ENCODE results near the gene VPS11.
A peak's percentile ranks its signal among the peaks of the same experiment; 100 is the strongest.

VPS11 gene

DNA sequence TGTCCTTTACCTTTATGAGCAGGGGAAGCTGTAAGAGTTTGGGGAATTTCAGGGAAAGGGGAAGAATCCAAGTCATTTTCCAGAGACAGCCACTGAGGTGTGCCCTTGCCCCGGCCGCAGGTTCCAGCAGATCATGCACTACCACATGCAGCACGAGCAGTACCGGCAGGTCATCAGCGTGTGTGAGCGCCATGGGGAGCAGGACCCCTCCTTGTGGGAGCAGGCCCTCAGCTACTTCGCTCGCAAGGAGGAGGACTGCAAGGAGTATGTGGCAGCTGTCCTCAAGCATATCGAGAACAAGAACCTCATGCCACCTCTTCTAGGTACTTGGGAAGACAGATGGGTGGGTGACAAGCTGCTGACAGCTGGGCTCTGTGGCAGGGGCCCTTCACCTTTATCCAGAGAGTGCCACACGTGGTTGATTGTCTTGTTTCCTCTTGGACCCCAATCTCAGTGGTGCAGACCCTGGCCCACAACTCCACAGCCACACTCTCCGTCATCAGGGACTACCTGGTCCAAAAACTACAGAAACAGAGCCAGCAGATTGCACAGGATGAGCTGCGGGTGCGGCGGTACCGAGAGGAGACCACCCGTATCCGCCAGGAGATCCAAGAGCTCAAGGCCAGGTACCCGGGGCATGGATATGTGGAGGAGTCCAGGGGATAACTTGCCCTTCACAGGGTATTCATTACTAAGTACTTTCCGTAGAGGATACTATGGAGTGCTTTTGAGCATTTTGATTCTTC, 11.2 kb downstream of the VPS11 start:
- DNase-seq (ENCODE audit: low read depth in 2 of 2, low spot score in 1 of 2): no peak

DNA sequence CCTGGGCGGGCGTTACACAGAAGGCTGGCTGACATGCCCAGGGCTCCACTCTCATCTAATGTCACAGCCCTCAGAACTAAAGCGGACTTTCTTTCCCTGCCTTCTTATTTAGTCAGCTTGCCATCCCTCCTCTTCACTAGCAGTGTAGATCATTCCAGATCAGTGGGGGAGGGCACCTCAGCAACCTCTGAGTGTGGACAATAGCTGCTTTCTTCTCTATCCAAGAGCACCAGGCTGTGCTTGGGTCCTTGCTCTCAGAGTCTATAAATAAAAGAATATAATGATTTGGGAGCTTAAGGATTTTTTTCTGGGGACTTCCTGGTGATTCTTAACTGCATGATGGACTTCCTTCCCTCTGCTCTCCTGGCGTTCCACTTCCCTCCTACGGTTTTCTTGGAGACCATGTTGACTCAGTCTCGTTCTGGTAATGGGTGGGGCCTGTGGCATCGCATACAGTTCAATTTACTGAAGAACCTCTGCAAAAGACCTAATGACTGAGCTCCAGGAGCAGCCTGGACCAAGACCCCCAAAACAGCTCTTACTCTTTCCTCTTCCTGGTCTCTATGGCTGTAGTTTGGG, 14.2 kb downstream of the VPS11 start:
- DNase-seq (ENCODE audit: low read depth in 2 of 2, low spot score in 1 of 2): no peak

DNA sequence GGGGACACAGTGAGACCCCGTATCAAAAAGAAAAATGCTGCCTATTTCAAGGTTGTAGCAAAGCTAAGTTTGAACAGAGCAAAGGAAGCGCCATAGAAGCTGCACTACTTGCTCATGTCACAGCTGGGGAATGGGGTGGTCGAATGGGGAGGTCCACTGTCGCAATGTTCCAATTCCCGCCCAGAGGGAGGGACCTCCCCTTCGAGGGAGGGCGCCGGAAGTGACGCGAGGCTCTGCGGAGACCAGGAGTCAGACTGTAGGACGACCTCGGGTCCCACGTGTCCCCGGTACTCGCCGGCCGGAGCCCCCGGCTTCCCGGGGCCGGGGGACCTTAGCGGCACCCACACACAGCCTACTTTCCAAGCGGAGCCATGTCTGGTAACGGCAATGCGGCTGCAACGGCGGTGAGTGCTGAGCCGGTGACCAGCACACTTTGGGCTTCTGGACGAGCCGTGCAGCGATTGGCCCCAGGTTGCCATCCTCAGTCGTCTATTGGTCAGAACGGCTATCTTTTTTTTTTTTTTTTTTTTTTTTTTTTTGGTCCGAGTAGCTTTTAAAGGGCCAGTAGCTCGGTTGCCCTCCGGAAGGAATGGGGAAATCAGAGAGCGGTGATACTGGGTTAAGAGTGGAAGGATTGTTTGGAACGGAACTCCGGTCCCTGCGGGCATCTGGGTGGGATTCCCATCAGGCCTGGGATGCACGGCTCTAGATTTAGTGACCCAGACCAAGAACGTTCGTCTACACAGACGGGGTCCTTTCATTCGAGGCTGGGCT, 17.2 kb downstream of the VPS11 start, which contains the start of gene HMBS:
Gene HMBS, plus strand, starts transcription at position 219 of the 774 bp plus-strand sequence. Its CDS starts 153 bp downstream, at position 372.
- DNase-seq (ENCODE audit: low read depth in 2 of 2, low spot score in 1 of 2): peak; percentile 82 to 85

DNA sequence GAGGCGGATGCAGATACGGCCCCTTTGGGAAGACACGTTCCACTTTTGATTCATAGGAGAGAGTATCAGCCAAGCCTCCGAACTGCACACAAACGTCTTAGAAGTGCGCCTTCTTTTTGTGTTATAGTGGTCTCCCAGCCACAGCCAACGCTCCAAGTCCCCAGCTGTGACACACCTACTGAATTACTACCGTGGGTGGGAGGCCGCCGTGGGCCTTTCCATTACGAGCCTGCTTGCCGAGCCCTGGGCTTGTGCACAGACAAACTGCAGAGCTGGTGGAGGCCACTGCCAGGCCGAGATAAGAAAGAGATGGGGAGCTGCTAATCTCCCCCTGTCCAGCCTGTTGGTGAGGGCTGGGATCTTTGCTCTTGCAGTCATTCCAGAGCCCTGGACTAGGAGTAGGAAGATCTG, 17.8 kb downstream of the VPS11 start:
- DNase-seq (ENCODE audit: low read depth in 2 of 2, low spot score in 1 of 2): peak in 1 of 2 donors; percentile 36

DNA sequence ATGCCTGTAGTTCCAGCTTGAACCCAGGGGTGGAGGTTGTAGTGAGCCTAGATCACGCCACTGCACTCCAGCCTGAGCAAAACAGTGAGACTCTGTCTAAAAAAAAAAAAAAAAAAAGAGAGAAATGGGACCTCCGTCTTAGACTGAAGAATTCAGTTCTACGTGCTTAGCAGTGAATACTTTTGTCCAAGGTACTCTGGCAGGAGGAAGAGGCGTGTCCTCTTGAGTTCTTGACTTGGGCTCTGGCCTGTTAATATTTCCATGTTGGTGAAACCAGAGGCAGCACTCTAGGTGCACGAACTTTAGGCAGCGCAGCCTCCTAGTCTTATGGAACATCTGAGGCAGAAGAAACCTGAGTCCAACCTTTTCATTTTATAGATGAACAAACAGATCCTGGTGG, 19.5 kb downstream of the VPS11 start:
- DNase-seq (ENCODE audit: low read depth in 2 of 2, low spot score in 1 of 2): no peak

DNA sequence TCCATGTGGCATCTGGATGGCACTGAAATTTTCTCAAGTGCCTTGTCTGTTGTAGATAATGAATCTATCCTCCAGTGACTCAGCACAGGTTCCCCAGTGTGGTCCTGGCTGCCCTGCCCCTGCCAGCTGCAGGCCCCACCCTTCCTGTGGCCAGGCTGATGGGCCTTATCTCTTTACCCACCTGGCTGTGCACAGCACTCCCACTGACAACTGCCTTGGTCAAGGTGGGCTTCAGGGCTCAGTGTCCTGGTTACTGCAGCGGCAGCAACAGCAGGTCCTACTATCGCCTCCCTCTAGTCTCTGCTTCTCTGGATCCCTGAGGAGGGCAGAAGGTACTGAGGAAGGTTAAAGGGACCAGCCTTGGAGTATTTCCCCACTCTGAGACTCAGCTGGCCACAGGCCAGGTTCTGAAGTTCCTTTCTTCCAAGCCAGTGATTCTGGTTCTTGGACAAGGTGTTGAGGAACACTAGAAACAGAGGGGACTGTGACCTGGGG, 20.2 kb downstream of the VPS11 start:
- DNase-seq (ENCODE audit: low read depth in 2 of 2, low spot score in 1 of 2): no peak

DNA sequence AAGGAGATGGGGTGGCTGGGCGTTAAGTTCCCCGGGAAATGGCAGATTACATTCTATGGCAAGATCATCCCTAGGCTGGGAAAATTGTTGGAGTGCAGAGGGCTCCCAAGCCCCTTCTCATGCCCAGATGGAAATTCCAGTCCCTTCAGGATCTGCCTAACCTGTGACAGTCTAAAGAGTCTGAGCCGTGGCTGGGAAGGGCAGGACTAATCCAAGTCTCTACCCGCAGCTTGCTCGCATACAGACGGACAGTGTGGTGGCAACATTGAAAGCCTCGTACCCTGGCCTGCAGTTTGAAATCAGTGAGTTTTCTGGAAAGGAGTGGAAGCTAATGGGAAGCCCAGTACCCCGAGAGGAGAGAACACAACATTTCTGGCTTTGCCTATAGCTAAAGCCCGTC, 20.8 kb downstream of the VPS11 start:
- DNase-seq (ENCODE audit: low read depth in 2 of 2, low spot score in 1 of 2): no peak

DNA sequence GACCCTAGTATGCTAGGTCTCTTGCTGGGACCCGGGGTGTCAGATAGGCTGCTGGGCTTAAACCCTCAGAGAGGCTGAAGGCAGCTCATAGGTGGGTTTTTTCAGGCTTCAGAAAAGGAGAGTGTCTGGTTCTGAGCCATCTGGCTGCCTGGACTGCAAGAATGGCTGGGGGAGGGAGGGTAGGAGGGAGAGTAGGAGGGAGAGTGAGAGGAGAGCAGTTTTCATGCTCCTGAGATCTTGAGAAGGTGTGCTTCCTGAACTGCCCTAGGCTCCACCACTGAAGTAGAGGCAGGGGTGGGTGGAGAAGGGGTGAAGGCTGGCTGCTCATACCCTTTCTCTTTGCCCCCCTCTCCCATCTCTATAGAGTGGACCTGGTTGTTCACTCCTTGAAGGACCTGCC, 21.7 kb downstream of the VPS11 start:
- DNase-seq (ENCODE audit: low read depth in 2 of 2, low spot score in 1 of 2): no peak

DNA sequence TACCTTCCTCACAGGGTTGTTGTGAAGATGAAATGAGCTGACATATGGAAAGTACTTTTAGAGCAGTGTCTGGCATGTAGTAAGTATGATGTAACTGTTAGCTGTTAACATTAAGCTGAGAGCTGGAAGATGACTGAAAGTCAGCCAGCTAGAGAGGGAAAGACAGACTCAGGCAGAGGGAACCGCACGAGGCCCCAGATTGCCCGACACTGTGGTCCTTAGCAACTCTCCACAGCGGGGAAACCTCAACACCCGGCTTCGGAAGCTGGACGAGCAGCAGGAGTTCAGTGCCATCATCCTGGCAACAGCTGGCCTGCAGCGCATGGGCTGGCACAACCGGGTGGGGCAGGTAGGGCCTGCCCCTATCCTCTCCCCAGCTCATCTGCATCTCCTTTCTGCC, 23.6 kb downstream of the VPS11 start:
- no peak for DNase-seq (ENCODE audit: low read depth in 2 of 2, low spot score in 1 of 2)

DNA sequence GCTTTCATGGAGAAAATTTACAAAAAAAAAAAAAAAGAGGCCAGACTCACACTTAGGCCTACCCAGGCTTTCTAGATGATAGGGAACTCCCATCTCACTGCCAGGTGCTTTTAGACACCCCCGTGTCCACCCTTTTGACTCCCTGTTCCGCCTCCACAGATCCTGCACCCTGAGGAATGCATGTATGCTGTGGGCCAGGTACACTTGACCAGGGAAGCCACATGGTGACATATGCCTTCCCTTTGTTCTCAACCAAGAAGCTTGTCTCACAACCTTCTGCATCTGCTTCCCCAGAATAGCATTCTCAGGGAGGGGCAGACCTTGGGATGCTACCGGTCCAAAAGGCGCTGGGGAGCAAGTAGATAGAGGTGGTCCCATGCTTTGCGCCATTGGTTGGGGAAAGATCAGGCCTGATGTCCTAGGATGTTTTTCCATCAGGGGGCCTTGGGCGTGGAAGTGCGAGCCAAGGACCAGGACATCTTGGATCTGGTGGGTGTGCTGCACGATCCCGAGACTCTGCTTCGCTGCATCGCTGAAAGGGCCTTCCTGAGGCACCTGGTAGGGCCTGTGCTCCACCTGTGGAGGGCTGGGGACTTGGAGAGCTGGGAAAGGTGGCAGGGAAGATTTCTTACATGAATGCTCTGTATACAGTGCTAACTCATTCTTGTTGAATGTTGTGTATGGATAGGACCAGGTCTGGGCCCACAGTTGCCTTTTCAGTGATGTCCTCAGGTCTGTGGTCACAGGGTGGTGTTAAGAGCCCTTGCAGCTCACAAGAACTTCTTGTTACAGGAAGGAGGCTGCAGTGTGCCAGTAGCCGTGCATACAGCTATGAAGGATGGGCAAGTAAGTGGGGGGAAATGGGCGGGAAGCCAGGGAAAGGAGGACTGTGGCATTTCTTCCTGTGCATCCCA, 24.6 kb downstream of the VPS11 start:
- DNase-seq (ENCODE audit: low read depth in 2 of 2, low spot score in 1 of 2): no peak

DNA sequence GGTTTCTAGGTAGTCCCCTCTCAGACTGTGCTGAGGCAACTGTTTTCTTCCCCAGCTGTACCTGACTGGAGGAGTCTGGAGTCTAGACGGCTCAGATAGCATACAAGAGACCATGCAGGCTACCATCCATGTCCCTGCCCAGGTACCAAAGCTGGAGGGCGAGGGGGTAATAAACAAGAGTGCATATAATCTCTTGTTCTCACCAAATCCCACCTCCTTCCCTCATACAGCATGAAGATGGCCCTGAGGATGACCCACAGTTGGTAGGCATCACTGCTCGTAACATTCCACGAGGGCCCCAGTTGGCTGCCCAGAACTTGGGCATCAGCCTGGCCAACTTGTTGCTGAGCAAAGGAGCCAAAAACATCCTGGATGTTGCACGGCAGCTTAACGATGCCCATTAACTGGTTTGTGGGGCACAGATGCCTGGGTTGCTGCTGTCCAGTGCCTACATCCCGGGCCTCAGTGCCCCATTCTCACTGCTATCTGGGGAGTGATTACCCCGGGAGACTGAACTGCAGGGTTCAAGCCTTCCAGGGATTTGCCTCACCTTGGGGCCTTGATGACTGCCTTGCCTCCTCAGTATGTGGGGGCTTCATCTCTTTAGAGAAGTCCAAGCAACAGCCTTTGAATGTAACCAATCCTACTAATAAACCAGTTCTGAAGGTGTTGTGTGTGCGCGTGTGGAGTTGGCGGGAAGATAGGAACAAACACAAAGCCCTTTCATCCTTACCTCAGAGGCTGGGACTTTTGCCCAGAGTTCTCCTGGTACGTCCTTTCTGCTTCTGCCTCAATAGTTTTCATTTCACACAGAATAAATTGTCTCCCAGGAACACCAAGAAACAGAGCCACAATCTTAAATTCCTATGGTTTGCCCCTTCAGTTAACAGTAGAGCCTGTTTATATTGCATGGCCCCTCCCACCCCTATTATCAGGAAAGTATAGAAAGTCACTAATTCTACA, 25.5 kb downstream of the VPS11 start:
- DNase-seq (ENCODE audit: low read depth in 2 of 2, low spot score in 1 of 2): no peak

DNA sequence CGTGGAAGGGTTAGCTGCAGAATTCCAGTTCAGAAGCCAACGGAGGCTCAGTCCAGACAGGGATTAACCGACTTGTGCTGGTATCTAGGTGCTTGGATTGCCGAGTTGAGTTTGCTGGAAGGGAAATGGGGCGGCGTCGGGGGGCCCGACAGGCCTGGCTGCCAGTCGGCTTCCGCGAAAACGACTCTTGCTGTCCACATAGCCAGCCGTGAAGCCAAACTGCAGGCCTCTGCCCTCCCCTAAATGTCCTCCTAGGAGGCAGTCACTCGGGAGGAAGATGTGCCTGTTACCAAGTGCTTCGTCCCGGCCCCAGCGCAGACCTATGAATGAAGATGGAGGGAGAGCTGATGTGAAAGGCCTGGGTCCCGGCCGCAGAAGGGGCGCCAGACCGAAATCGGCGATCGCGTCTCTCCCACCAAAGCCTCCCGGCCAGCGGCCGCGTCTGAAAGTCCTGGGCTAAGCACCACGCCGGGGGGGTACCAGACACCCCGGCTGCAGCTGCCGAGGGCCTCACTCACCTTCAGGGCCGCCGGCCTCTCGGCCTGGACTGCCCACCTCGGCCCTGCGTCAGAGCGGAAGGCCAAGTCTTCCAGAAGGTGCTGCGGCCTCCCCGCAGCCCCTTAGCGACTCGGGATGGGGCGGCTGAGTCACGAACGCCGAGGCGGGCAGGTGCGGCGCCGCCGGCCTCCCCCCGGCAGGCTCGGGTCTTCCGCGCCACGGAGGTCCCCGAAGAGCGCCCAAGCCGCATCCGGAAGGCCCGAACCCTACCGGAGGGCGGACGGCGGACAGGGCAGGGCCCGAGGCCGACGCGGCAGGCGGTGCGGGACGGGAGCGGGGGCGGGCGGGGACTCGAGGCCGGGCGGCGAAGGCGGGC, 26.6 kb downstream of the VPS11 start:
- peak in 1 of 2 donors; percentile 34 for DNase-seq (ENCODE audit: low read depth in 2 of 2, low spot score in 1 of 2)

DNA sequence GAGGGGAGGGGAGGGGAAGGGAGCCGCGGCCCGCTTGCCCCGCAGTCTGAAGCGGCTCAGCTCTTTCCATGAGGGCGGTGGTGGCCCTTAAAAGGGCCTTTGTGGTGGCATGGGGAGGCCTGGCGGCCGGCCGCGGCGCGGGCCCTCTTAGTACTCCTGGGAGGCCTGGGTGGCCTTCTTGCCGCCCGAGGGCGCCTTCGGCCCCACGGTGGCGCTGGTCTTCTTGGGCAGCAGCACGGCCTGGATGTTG, 27.1 kb downstream of the VPS11 start:
- DNase-seq (ENCODE audit: low read depth in 2 of 2, low spot score in 1 of 2): no peak

DNA sequence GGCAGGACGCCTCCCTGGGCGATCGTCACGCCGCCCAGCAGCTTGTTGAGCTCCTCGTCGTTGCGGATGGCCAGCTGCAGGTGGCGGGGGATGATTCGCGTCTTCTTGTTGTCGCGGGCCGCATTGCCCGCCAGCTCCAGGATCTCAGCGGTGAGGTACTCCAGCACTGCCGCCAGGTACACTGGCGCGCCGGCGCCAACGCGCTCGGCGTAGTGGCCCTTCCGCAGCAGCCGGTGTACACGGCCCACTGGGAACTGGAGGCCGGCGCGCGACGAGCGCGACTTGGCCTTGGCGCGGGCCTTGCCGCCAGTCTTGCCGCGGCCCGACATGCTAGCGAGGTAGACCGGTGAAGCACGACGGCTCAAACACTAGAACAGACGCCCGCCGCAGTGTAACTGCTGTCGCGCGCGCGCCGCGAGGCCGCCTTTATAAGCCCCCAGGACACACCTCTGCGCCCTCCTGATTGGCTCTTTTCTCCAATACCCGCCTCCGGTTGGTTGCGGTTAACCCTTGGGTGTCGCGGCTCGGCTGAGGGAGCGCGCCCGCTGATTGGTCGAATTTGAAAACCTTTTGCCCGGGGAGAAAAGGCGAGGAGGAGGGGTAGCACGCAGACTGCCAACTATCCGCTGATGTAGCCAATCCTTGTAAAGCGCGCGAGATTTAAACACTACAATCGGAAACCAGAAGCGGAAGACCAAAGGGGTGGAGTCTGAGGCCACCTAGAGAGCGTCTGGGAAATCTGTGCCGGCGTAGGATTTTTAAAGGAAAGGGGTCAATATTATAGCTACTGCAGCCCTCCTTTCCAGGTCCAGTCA, 27.7 kb downstream of the VPS11 start:
- peak; percentile 98 to 99 for DNase-seq (ENCODE audit: low read depth in 2 of 2, low spot score in 1 of 2)

DNA sequence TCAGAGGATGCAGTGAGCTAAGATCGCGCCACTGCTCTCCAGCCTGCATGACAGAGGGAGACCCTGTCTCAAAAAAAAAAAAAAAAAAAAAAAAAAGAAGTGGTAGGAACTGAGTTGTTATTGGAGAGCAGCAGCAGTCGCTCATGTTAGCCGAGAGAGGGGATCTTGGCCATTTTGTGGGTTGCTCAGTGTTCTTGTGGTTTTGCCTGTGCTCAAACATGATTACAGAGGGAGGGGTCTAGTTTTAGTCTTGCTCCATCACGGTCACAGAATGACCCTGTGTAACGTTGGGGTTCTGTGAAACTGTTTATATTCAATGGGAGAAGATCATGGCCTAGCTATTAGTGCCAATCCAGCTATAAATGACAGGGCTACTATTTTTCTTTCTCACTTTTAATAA, 32.1 kb downstream of the VPS11 start:
- DNase-seq (ENCODE audit: low read depth in 2 of 2, low spot score in 1 of 2): no peak

DNA sequence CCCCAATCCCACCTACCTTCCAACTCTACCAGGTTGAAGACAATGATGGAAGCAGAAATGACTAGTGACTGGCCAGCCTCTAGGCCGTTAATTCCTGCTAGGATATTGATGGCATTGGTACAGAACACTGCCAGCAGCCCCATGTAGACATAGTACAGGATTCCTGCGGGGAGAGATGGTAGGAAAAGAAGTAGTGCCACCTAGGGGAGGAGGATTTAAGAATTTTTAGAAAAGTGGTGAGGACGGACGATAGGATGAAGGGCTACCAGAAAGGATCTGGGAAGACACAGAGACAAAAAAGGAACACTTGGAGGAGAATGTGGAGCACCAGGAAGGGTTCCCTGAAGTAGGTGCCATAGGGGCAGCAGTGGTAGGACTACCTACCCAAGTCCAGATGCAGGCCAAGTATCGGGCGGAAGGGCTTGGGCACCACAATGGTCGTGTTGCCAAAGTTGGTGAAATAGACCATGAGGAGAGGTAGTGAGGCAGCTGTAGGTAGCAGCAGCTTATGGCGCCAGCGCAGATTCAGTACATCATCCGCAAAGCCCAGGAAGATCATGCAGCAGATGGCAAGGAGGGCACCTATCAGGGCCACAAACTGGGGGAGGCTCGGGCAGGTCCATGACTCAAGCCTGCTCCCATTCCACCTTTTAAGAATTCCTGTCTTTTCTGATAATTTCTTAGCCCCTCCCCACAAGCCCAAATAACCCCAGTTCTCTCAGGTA, 32.8 kb downstream of the VPS11 start:
- no peak for DNase-seq (ENCODE audit: low read depth in 2 of 2, low spot score in 1 of 2)

DNA sequence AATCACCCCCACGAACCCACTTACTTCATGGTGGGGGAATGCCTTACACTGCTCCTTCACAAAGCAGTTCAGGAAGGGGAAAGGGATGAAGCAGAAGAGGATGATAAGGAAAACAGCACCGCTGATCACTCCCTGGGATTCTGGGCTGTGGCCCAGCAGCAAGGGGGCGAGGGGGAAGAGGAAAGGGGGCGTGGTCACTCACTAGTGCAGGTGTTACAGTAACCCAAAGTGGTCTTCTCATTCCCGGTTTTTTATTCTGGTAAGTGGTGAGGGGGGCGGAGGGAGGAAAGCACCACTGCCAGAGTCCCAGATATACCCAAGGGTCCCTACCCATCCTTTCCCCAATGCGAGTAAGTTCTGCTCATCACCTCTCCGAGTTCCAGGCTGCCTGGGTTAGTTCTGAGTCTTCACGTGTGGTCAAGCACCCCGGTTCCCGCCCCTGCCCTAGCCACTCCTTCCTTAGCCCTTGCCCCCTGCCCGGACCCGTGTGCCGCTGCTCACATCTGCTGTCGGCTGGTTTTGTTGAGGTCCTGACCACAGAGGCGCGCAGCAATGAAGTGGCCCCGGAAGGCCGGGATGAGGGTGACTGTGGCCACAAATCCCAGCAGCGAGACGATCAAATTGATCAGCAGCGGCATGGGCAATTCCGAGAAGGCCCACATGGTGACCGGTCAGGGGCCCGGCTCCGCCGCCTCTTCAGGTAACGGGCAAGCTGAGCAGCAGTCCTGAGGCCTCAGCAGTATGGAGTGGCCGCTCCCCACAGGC, 33.6 kb downstream of the VPS11 start:
- DNase-seq (ENCODE audit: low read depth in 2 of 2, low spot score in 1 of 2): no peak

All from stimulated activated CD8-positive, alpha-beta memory T cell treated with anti-CD3 and anti-CD28 coated beads, Interleukin-4, amount 100 ng/mL, for 4 hours (primary cell).